PC-3 (cell line): ENCODE data around the gene EPN1. TPM values are rescaled to one million over a fixed set of nuclear protein-coding genes. Genes with fewer than 3 reads are reported as not detected.

Experiments
- ATAC-seq: fragments of 200-7000 bp; cut with Tn5 transposase; 2 replicates; pipeline ENCODE4 v1.9.1; 2020; ENCODE audit warnings: mild to moderate bottlenecking, moderate library complexity
- BruUV-seq: library from RNA; stranded (reverse); fragments of 400-500 nt; replicated peaks from 2 replicates; lab custom pipeline; 2021; lab: Mats Ljungman, UMichigan
- CTCF ChIA-PET: fragments of 300-600 bp; sonication (Branson Sonifier 250); formaldehyde crosslinking; loops from one replicate; lab custom pipeline; 2022; ENCODE audit warnings: antibody characterized with exemption; lab: Charles Lee
- POLR2A ChIA-PET: fragments of 300-600 bp; sonication (Branson Sonifier 250); formaldehyde crosslinking; loops from one replicate; lab custom pipeline; 2022; ENCODE audit warnings: antibody characterized with exemption; ENCODE audit not compliant: unreplicated experiment; lab: Charles Lee
- DNase-seq: peaks from one replicate; pipeline ENCODE4 v3.0.0-alpha.2; 2015
- H2AFZ ChIP-seq: fragments of 300-600 bp; sonication (generic); 2 replicates; pipeline ENCODE4 v1.6.0; 2016; ENCODE audit warnings: antibody characterized with exemption, low read length
- H3F3A ChIP-seq: fragments of 300-600 bp; sonication (generic); one replicate; pipeline ENCODE4 v1.6.0; 2017; ENCODE audit warnings: antibody characterized with exemption, low read length, control low read depth, mild to moderate bottlenecking; ENCODE audit not compliant: unreplicated experiment
- H3K27ac ChIP-seq: fragments of 300-600 bp; sonication (generic); 2 replicates; pipeline ENCODE4 v1.5.1; 2016; ENCODE audit warnings: mild to moderate bottlenecking, low read length
- H3K27me3 ChIP-seq: fragments of 300-600 bp; sonication (generic); 2 replicates; pipeline ENCODE4 v1.6.1; 2016; ENCODE audit warnings: low read length, mixed read lengths
- H3K36me3 ChIP-seq: fragments of 300-600 bp; sonication (generic); 2 replicates; pipeline ENCODE4 v1.6.1; 2016; ENCODE audit warnings: low read depth, mixed run types, low read length, mixed read lengths
- H3K4me1 ChIP-seq: fragments of 300-600 bp; sonication (generic); 2 replicates; pipeline ENCODE4 v1.5.1; 2016; ENCODE audit warnings: low read length; ENCODE audit not compliant: insufficient read depth
- H3K4me2 ChIP-seq: fragments of 300-600 bp; sonication (generic); 2 replicates; pipeline ENCODE4 v1.6.0; 2016; ENCODE audit warnings: low read length
- H3K4me3 ChIP-seq: fragments of 300-600 bp; sonication (generic); 2 replicates; pipeline ENCODE4 v1.5.1; 2016; ENCODE audit warnings: mild to moderate bottlenecking, low read length, mixed read lengths
- H3K79me2 ChIP-seq: fragments of 300-600 bp; sonication (generic); 2 replicates; pipeline ENCODE4 v1.6.1; 2017; ENCODE audit warnings: low read length, mixed read lengths
- H3K9ac ChIP-seq: fragments of 300-600 bp; sonication (generic); 2 replicates; pipeline ENCODE4 v1.6.0; 2016; ENCODE audit warnings: mild to moderate bottlenecking, low read length
- H3K9me2 ChIP-seq: fragments of 300-600 bp; sonication (generic); replicated peaks from 2 replicates; pipeline ENCODE4 v1.6.1; 2016; ENCODE audit warnings: mixed run types, low read length, mixed read lengths
- H3K9me3 ChIP-seq: fragments of 300-600 bp; sonication (generic); 2 replicates; pipeline ENCODE4 v1.6.1; 2016; ENCODE audit warnings: low read length, mixed read lengths
- H4K20me1 ChIP-seq: fragments of 300-600 bp; sonication (generic); 2 replicates; pipeline ENCODE4 v1.6.1; 2016; ENCODE audit warnings: low read length, mixed read lengths
- EZH2 ChIP-seq: fragments of 300-600 bp; sonication (generic); IDR thresholded peaks from one replicate; pipeline ENCODE4 v1.6.1; 2017; ENCODE audit warnings: antibody characterized with exemption, mild to moderate bottlenecking, low read length; ENCODE audit not compliant: unreplicated experiment
- EZH2phosphoT487 ChIP-seq: fragments of 300-600 bp; sonication (generic); IDR thresholded peaks from 2 replicates; pipeline ENCODE4 v1.6.1; 2018; ENCODE audit warnings: mild to moderate bottlenecking, antibody characterized with exemption, low read length, borderline replicate concordance
- intact Hi-C: fragments of 100-400 bp; cut with micrococcal nuclease; formaldehyde crosslinking; loops from 2 replicates; pipeline ENCODE4 v1.9.0; 2023
- total RNA-seq: library from RNA; depleted of rRNA; stranded (reverse); fragments of >200 nt; gene quantifications from 2 replicates; pipeline ENCODE4 v1.2.3, GENCODE V29; 2014
- TF ChIP-seq, protein P1 (sequence below): fragments of 300-600 bp; sonication (generic); conservative IDR thresholded peaks from 2 replicates; pipeline ENCODE4 v1.5.1; 2017; ENCODE audit warnings: antibody characterized with exemption, low read depth, mild to moderate bottlenecking, low read length

EPN1 gene
- total RNA-seq, 1 experiment from 2014 or later: 203 TPM

DNA sequence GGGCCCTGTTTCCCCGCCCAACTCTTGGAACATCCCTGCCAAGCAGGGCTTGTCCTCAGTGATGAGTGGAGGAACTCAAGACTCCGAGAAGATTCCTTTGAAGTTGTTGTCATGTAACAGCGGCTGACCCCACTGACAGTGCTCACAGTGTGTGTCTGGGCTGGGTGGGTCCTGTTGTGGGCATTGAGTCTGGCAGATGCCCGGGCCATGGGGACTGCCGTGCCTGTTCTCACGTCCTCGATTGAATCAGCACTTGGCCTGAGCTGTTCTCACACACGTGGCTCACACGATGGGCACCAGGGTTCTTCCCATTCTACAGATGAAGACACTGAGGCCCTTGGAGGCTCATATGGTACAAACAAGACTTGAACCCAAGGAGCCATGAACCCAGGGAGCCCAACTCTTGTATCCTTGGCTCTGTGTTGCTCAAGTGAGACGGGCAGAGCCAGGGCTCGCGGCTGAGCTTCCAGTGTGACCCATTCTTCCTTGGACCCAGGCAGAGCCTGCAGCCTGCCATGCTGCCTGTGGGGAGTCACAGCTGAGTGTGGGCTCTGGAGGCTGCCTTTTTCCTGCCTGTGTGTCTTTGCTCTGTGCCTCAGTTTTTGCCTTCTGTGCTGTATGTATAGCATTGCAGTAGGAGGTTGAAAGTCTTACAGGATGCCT, 8.6 kb upstream of the EPN1 start:
- no TSS peak for BruUV-seq
- Histone ChIP-seq H3K79me2 (peaks cover 95% of the 10 kb centered on the region), H3K9ac (no peak overlapping the region), H3K4me3 (no peak overlapping the region), H3K27me3 (no peaks in the 10 kb centered on the region), H3K36me3 (peaks cover 75% of the 10 kb centered on the region), H3F3A (no peaks in the 10 kb centered on the region), H2AFZ (no peak overlapping the region), H3K4me2 (no peak overlapping the region), H3K9me3 (no peaks in the 10 kb centered on the region), H3K4me1 (no peaks in the 10 kb centered on the region), H3K9me2 (no peaks in the 10 kb centered on the region), H3K27ac (no peak overlapping the region), H4K20me1 (peaks cover 58% of the 10 kb centered on the region)
- no peak for ATAC-seq
- no peak for DNase-seq
- POLR2A ChIA-PET: no interaction called here
- TF ChIP-seq EZH2: no peak
- TF ChIP-seq, protein P1, sequence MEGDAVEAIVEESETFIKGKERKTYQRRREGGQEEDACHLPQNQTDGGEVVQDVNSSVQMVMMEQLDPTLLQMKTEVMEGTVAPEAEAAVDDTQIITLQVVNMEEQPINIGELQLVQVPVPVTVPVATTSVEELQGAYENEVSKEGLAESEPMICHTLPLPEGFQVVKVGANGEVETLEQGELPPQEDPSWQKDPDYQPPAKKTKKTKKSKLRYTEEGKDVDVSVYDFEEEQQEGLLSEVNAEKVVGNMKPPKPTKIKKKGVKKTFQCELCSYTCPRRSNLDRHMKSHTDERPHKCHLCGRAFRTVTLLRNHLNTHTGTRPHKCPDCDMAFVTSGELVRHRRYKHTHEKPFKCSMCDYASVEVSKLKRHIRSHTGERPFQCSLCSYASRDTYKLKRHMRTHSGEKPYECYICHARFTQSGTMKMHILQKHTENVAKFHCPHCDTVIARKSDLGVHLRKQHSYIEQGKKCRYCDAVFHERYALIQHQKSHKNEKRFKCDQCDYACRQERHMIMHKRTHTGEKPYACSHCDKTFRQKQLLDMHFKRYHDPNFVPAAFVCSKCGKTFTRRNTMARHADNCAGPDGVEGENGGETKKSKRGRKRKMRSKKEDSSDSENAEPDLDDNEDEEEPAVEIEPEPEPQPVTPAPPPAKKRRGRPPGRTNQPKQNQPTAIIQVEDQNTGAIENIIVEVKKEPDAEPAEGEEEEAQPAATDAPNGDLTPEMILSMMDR: no peak
- CTCF ChIA-PET: interaction anchor here (0.5 kb wide), 1 partner anchor 164 kb away, joined by 7 read pairs; no protein-coding TSS in a partner anchor
- intact Hi-C loops: no loop called here

DNA sequence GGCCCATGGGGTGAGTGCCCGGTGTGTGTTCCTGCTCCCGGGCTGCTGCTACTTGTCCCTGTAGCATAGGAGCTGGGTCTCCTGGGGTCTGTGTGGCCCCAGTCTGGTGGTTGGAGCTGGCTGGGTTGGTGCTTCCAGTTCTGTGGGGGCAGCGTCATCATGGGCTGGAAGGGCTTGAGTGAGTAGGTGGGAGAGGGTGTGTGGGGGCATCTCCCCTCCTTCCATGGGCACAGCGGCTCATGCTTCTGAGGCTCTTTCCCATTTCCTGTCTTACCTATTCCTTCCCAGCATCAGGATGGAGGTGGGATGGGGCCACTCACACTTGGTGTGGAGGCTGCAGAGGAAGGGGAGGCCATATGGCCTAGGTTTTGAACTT, 8.0 kb upstream of the EPN1 start:
- no peak for TF ChIP-seq EZH2phosphoT487
- TF ChIP-seq EZH2: no peak
- TF ChIP-seq, protein P1: no peak
- Histone ChIP-seq H3K27me3 (no peaks in the 10 kb centered on the region), H2AFZ (no peak overlapping the region), H3K79me2 (peaks cover 95% of the 10 kb centered on the region), H3K9ac (no peak overlapping the region), H3K27ac (no peak overlapping the region), H3K4me3 (no peak overlapping the region), H3K9me3 (no peaks in the 10 kb centered on the region), H3K4me1 (no peaks in the 10 kb centered on the region), H3F3A (peaks cover under 1% of the 10 kb centered on the region), H3K9me2 (no peaks in the 10 kb centered on the region), H3K4me2 (no peak overlapping the region), H4K20me1 (peaks cover 58% of the 10 kb centered on the region), H3K36me3 (peaks cover 70% of the 10 kb centered on the region)
- CTCF ChIA-PET: no interaction called here
- intact Hi-C loops: no loop called here
- ATAC-seq (no peak), DNase-seq (no peak)
- POLR2A ChIA-PET: no interaction called here
- BruUV-seq: no TSS peak

DNA sequence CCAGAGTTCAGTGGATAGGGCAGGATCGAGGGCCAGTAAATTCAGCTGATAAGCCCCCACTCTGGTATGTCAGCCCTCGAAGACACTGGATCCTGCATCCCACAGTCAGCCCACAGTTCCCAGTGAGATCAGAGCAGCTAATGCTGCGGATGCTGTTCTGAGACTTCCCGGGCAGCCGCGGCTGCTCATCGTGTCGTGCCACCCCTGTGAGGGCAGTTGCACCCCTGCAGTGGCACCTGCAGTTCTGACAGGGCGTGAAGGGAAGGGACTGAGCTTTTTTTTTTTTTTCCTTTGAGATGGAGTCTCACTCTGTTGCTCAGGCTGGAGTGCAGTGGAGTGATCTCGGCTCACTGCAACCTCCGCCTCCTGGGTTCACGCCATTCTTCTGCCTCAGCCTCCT, 7.5 kb upstream of the EPN1 start:
- intact Hi-C loops: no loop called here
- Histone ChIP-seq H3K9me3 (no peaks in the 10 kb centered on the region), H3K27ac (no peak overlapping the region), H3K79me2 (peaks cover 96% of the 10 kb centered on the region), H3K27me3 (no peaks in the 10 kb centered on the region), H3K9me2 (no peaks in the 10 kb centered on the region), H2AFZ (no peak overlapping the region), H3K9ac (no peak overlapping the region), H3F3A (peaks cover 6% of the 10 kb centered on the region), H3K4me3 (no peak overlapping the region), H3K4me1 (no peaks in the 10 kb centered on the region), H3K4me2 (no peak overlapping the region), H3K36me3 (peaks cover 72% of the 10 kb centered on the region), H4K20me1 (peaks cover 62% of the 10 kb centered on the region)
- no TSS peak for BruUV-seq
- no peak for ATAC-seq
- TF ChIP-seq EZH2 (no peak), EZH2phosphoT487 (no peak)
- TF ChIP-seq, protein P1: no peak
- ChIA-PET CTCF (no interaction called here), POLR2A (no interaction called here)
- no peak for DNase-seq
